ENCODE results near the gene ELOA.
"Not testable (repeated sequence)": the region's sequence is repeated elsewhere in the genome, so short reads cannot be mapped to it uniquely, and the experiment has no call there.

Gene ELOA

GRCh38 chr1:23787701-23788100, 44.4 kb downstream of the ELOA start:
- no peak for DNase-seq

DNA sequence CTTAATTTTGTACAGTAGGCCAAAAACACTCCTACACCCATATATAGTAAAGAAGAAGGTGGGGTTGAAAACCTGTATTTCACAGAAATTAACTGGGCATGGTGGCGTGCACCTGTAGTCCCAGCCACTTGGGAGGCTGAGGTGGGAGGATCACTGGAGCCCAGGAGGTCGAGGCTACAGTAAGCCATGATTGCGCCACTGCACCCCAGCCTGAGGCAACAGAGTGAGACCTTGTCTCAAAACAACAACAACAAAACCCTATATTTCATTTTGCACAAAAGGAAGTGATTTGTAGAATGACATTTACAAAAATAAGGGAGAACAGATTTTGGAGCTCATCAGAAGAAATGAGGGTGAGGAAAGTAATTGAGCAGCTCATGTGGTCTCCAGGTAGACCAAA, 45.4 kb downstream of the ELOA start:
- no peak for DNase-seq

DNA sequence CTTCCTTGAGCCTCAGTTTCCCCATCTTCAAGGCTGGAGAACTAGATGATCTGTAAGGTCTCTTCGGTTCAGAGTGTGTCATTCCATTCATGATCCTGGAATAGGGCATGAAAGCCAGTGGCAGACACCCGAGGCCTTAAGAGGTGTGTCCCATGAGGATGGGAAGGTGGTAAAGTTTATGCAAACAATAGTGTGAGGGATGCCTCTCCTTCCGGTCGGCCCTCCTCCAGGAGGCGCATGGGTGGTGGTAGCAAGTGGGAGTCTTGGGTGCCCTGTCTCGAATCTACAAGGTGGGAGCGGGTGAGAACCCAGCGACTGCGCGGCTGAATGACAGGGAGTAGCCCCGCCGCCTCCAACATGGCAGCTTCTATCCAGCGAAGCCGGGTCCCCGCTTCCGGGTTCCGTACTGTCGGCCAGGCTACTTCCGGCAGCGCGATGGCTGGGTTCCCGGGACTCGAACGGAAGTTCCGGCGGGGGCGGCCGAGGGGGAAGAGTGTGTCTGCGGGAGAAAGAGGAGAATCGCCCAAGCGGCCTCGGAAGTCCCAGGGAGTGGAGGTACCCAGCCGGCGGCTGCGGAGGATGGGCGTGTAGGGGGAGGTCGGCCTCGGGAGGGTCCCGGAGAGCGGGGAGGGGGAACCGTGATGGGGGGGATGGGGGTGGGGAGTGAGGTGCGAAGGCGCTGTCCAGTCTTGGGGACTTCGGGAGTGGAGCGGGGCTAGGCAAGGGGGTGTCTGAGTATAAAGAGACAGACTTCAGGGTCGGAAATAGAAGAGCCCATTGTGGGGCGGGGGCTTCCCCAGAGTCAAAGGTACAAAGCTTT, 47.6 kb downstream of the ELOA start, which contains the start of gene LYPLA2:
LYPLA2 (plus strand) TSS at position 450 of the 820 bp plus-strand sequence. CDS start 1,538 bp downstream, outside the sequence.
- peak; percentile 97 for DNase-seq

- DNase-seq = no peak
These were observed 48.3 kb downstream of the ELOA start for GRCh38 chr1:23791516-23792047.

GRCh38 chr1:23792151-23792945, 49.1 kb downstream of the ELOA start:
- DNase-seq = no peak

- no peak for DNase-seq
These were observed 49.9 kb downstream of the ELOA start for GRCh38 chr1:23793018-23793781.

DNA sequence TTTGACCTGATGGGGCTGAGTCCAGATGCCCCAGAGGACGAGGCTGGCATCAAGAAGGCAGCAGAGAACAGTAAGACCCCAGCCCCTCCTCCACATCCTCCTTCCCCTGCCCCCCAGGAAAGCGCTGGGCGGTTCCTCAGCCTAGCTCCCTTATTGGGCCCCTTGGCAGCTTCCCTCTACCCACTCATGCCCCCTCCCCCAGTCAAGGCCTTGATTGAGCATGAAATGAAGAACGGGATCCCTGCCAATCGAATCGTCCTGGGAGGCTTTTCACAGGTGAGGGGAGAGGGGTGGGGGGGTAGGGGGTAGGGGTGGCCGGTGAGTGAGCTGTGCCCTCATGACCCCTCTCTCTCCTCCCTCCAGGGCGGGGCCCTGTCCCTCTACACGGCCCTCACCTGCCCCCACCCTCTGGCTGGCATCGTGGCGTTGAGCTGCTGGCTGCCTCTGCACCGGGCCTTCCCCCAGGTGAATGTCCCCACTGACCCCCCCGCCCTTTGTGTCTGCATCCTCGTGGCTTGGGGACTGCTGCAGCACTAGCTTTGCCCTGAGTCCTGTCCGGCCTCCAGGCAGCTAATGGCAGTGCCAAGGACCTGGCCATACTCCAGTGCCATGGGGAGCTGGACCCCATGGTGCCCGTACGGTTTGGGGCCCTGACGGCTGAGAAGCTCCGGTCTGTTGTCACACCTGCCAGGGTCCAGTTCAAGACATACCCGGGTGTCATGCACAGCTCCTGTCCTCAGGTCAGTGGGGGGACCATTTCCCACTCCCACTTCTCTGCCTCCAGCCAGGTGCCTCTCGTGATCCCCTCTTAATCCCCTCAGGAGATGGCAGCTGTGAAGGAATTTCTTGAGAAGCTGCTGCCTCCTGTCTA, 50.8 kb downstream of the ELOA start:
- DNase-seq = no peak

DNA sequence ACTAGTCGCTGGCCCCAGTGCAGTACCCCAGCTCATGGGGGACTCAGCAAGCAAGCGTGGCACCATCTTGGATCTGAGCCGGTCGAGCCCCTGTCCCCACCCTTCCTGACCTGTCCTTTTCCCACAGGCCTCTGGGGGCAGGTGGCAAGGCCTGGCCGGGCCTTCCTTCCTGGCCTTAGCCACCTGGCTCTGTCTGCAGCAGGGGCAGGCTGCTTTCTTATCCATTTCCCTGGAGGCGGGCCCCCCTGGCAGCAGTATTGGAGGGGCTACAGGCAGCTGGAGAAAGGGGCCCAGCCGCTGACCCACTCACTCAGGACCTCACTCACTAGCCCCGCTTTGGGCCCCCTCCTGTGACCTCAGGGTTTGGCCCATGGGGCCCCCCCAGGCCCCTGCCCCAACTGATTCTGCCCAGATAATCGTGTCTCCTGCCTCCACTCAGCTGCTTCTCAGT, 51.5 kb downstream of the ELOA start:
- DNase-seq = not testable (repeated sequence)

- DNase-seq = no peak
These were observed 52.6 kb downstream of the ELOA start for GRCh38 chr1:23795676-23796465.

GRCh38 chr1:23796466-23797271, 53.4 kb downstream of the ELOA start:
- DNase-seq = no peak

DNA sequence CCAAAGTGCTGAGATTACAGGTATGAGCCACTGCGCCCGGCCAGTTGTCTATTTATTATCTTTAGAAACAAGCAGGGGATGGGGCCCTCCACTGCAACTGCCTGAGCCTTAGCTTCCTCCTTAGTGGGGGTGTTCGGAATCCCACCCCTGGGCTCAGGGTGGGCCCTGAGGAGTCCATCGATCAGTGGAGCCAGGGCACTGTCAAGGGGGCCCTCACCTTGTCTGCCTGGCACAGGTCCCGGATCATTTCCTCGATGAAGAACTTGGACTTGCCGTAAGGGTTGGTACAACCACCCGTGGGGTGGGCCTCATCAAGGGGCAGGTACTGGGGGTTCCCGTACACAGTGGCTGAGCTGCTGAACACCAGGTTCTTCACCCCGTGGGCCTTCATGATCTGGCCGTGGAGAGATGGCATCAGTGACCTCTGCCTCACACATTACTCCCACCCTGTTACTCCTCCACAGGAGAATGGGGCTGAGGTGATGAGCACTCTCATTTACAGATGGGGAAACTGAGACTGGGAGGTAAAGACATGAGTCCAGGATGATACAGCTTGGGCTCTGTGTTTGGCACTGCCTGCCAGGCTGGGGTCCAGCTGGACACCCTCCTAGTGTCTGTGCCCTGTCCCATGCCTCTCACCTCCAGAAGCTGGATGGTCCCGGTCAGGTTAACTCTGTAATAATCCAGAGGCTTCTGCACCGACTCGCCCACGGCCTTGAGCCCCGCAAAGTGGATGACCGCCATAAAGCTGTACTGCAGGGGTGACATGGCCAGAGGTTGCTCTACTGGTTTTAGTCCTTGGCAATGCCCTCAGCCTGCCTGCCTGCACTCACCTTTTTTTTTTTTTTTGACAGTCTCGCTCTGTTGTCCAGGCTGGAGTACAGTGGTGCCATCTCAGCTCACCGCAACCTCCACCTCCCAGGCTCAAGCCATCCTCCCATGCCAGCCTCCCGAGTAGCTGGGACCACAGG, 54.5 kb downstream of the ELOA start:
- DNase-seq = no peak

DNA sequence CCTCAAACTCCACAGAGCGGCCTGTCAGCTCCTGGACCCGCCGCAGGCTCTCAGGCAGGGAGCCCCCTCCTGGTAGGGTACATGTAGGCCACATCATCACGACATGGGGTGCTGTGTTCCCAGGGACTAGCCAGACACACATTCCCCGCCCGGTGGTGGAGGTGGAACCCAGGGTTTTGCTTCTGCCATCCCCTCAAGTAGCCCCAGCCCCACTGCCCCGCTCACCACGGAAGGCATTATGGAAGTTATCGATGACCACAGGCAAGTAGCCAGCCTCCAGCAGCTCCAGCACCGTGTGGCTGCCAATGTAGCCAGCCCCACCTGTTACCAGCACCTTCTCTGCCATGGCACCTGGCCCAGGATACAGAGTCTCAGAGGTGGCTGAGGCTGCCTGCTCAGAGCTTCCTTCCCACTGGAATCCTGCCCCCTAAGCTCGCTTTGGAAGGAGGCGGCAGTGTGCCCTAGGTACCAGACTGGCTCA, 55.4 kb downstream of the ELOA start:
- DNase-seq = no peak

DNA sequence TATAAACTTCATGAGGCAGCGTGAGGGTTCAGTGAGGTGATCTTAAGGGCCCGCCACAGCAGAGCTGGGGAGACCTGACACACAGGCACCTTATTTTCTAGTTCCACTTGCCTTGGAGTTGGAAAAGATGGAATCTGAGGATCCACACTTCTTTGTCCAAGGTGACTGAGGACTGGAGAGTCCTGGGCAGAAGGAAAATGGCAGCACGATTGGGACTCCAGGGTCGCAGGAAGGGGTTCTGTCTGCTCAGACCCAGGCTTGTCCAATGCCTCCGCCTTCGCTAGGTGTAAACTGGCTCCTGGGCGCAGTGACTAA, 55.9 kb downstream of the ELOA start:
- no peak for DNase-seq

- DNase-seq = peak; percentile 78
These were observed 56.5 kb downstream of the ELOA start for GRCh38 chr1:23799570-23800399.

- peak; percentile 98 for DNase-seq
These were observed 57.4 kb downstream of the ELOA start, which contains the start of gene GALE for GRCh38 chr1:23800400-23801337. Gene GALE, minus strand, starts transcription at chr1:23800754. Its CDS starts 1,747 bp downstream, at chr1:23799007.

GRCh38 chr1:23801338-23801748, 58.1 kb downstream of the ELOA start:
- no peak for DNase-seq

DNA sequence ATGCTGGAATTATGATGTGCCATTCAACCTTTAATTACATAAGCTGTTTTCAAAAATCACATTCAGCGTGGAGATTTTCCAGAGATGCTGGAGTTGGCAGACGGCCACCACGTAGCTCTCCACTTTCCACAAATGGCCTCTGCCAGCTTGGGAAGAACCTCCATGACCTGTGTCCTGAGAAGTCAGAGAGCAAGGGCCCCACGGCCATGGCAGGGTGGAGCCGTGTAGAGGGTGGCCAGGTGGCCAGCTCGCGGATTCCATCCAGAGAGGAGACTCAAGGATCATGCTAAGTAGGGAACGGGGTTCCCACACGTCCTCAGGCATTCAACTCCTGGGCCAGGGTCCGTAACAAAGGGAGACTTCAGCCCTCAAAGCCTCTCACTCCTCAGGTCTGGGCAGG, 58.6 kb downstream of the ELOA start:
- DNase-seq = no peak
